GM19372 (cell line): Measurements from ENCODE around the gene NCDN.

Source experiments
- ATAC-seq: cut with Tn5 transposase; IDR thresholded peaks from one replicate; pipeline ENCODE4 v1.9.1; 2021; ENCODE audit warnings: mild to moderate bottlenecking, low read depth, moderate library complexity; ENCODE audit not compliant: unreplicated experiment

NCDN gene

DNA sequence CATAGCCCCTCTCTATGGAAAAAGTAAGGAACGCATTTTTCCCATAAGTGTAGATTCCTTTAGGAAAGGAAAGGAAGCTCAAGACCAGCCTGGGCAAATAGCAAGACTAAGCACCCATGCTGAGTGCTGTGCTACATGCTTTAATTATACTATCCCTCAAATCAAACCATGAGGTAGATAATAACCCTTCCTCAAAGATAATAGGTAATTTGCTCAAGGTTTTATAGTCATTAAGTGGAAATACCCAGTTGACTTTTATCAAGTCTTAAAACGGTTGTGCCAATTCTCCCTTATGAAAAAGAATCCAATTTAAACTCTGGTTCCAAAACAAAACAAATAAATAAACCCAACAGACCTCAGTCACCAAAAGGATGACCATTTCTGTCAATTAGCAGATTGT is 3.7 kb upstream of the NCDN start:
- ATAC-seq, result no peak

DNA sequence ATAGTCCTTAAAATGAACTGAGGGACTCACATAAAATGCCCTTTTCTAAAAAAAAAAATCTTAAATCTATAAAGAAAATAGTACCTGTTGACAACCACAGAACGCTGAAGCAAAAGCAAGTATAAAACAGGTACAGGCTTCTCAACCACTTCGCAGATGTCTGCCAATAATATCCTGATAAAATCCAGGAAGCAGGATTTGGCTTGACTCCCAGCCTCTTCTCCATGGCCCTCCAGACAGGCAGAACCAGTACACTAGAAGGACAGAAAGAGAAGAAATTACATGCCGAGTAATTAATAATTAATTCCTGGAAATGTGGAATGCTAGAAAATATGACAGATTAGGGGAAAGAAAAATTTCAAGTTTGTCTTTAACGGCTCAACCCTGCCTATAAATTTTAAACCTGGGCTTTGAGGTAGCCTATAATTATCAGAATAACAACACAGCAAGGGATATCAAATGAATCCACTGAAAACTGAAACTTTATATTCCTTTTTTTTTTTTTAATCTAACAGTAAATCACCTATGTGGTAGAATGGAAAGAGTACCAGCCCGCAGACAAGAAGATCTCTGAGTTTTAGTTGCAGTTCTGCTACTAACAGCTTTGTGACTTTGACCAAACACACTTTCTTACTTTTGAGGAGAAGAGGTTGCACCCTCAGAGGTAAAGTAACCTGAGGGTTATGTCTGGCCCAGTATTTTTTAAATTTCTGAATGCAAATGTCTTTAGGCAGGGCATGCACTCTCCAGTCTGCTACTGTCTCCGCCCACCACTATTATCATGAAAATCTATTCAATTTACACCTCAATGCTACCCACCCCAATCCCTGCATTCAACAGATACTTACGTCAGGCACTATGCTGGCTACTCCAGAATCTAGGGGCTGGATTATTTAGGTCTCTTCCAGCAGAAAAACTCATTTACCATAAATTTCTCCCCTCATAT is 3.1 kb upstream of the NCDN start:
- no peak for ATAC-seq

DNA sequence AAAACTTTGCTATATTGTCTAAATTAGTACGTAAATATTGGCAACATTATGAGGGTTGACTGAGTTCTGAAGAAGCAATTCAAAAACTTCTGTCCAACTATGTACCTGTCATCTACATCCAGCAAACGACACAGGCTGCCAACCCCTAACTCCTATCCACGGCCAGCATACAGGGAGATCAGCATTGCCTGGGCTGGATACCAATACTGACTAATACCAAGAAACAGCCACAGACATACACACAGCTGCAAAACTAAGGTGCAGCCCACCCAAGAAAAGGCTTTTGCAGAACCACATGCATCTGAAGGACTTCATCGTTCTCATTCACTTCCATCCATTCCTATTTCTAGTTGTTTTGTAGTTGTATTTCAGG is 2.4 kb upstream of the NCDN start:
- ATAC-seq, result no peak

DNA sequence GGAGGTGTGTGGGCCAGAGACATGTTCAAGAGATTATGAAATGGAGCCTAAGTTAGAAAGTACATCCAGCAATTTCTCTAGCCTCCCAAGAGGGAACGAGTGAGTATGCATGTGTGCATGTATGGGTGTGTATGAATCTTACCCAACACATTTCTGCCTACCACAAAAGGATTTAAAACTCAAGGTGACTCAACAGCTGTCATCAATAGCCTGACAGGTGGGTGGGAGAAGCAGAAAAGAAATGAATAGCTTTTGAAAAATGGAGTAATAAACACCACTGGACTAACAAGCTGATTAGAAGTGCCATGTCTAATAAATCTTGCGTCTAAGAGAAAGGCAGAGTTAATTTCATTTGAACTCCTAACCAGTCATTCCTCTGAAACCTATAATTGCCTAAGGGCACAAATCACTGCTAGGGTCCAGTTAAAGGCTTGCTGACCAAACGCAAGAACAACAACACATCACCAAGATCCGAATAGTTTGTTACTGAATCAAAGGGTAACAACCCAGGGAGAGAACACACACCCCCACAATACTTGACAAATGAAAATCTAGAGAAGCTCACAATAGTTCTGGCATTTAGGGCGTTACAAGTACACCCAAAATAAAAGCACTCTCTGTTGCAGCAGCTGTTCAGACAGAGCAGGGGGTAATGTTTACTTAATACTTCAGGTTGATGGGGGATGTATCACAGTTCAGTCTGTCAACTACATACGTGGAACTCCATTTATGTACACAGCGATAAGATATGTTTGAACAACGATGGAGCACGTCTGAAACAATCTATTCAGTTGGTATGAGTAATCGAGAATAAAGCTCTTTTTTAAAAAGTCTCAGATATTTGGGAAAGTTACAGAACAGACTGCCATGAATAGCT is 1.8 kb upstream of the NCDN start:
- no peak for ATAC-seq

DNA sequence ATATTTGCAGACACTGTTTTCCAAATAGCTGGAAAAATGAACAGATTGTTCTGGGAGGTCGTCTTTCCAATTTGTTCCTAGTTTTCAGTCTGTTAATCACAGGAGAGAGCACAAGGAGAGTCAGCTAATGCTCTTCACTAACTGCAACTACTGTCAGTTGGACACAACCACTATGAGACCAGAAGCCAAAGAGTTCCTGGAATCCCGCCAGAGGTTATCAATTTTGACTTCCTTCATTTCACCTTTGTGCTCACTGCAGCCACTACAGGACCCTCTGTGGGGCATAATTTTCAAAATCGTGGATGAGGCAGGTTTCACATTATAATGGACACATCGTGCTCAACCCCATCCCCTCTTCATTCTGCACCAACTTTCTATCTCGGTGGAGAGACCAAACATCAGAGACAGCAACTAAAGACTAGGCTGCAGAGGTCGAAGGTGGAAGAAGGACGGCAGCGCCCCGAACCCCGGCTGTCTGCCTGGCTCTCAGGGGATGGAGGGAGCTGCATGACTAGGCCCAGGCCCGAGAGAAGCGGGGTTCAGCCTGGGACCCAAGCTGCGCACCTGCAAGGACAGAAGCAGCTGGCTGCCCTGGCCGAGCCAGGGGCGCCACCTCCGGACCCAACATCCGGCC is 998 bp upstream of the NCDN start:
- no peak for ATAC-seq

DNA sequence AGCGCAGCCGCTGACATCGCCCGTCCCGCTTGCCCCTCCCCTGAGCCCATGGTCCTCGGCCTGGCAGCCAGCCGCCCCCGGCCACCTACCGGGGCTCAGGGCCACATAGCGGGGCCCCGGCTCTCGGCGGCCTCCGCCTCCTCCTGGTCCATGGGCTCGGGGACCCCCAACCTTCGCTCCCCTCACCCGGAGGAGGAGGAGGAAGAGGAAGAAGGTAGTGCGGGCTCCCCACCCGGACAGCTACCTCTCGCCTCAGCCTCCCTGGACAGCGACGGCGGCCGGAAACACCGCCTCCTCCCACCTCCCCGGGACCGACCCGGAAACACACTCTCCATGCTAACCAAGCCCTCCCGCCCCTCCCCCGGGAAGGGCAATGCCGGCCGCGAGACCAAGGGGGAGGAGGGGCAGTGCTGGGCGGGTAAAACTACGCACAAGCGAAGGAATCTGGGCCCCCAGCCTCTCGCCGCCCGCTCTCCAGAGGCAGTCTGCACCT is 435 bp upstream of the NCDN start, which contains the start of gene KIAA0319L:
Gene KIAA0319L, minus strand, starts transcription at position 286 of the 493 bp plus-strand sequence. CDS start 2,912 bp downstream, outside the sequence.
- peak; percentile 75 for ATAC-seq

DNA sequence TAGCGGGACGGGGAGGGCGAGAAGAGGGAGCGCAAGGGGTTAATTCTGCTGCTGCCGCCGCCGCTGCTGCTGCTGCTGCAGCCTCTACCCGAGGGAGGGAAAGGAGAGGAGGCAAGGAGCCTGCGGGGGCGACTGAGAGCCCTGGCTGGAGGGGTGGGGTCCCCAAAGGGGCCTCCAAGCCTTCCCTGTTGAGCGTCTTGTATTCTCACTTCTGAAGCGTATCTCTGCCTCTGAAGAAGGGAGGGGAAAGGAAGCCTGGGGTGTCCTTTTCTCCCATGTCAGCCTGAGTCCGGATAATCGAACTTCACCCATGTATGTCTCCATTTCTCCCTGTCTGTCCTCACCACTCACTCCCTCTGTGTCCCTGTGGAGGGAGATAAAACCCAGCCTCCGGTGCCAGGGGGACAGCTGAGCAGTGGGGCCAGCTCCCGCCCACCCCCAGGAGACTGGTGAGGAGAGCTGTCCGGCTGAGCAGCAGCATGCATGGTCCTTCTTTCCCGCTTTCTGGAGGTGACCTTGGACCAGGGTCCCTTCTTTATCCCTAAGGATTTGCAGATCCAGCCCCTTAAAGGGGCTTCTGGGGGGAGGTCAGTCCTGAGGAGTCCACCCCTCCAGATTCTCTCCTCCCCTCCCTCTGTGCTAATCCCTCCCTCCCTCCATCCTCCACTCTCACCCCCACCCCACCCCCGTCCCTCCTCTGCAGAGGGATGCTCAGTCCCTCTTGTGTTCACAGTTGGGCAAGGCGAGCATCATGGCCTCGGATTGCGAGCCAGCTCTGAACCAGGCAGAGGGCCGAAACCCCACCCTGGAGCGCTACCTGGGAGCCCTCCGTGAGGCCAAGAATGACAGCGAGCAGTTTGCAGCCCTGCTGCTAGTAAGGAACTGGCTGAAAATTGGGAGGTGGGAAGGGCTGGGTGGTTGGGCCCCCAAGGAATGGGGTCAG is 1.0 kb downstream of the NCDN start:
- no peak for ATAC-seq

DNA sequence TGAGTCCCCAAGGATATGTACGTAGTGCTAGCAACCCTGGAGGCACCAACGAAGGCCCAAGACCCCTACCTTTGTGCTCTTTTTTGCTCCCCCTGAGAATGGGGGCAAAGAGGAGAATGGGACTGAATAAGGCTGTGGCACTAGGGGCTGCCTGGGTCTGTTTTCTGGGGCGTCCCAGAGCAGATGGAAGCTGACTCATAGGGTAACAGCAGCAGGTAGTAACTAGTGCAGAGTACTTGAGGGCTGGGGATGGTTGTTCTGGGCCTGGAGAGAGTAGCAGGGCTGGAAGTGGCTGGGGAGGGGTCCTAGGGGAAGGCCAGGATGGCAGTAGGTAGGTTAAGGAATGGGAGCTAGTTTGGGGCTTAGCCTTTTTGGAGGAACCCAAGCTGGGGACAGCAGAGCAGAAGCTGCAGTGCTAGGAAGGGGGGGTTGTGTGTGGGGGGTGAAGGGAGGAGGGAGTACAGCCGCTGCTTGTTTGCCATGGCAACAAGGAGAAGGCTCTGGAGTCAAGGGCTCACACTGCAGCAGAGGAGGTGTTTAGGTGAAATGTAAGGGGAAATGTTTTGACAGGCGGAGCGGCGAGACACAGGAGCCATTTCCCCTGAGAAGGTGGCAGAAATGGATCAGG is 1.8 kb downstream of the NCDN start:
- ATAC-seq, result no peak

DNA sequence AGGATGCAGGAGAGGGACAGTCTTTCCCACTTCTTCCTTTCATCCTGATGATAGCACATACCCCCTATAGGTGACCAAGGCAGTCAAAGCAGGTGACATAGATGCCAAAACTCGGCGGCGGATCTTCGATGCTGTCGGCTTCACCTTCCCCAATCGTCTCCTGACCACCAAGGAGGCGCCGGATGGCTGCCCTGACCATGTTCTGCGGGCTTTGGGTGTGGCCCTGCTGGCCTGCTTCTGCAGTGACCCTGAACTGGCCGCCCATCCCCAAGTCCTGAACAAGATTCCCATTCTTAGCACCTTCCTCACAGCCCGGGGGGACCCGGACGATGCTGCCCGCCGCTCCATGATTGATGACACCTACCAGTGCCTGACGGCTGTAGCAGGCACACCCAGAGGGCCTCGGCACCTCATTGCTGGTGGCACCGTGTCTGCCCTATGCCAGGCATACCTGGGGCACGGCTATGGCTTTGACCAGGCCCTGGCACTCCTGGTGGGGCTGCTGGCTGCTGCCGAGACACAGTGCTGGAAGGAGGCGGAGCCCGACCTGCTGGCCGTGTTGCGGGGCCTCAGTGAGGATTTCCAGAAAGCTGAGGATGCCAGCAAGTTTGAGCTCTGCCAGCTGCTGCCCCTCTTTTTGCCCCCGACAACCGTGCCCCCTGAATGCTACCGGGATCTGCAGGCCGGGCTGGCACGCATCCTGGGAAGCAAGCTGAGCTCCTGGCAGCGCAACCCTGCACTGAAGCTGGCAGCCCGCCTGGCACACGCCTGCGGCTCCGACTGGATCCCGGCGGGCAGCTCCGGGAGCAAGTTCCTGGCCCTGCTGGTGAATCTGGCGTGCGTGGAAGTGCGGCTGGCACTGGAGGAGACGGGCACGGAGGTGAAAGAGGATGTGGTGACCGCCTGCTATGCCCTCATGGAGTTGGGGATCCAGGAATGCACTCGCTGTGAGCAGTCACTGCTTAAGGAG is 2.9 kb downstream of the NCDN start:
- ATAC-seq, result no peak

DNA sequence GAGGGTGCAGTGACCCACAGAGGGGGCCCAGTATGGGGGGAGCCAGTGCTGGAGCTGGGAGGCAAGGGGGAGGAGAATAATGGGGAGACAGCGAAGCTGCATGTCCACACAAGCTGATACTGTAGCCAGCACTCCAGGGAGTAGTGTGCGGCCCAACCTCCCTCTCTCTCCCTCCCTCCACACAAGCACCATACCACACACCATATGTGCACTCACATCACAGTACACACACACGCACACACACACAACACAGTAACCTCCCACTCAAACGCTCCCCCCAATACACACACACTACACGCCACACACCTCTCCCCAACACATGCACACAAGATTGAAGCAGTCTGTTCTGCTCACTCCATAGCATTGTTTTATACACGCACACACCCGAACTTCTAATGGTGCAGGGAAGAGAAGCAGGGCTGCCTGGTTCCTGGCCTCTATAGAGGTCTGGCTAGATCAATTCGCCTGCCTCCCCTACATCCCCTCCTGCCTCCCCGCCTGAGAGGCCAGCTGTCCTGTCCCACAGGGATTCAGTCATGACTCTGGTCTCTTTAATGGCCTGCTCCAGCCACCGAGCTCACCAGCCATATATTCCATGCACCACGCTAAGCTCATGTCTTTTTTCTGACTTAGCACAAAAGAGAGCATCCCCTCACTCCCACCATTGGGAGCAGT is 3.8 kb downstream of the NCDN start:
- ATAC-seq, result no peak

DNA sequence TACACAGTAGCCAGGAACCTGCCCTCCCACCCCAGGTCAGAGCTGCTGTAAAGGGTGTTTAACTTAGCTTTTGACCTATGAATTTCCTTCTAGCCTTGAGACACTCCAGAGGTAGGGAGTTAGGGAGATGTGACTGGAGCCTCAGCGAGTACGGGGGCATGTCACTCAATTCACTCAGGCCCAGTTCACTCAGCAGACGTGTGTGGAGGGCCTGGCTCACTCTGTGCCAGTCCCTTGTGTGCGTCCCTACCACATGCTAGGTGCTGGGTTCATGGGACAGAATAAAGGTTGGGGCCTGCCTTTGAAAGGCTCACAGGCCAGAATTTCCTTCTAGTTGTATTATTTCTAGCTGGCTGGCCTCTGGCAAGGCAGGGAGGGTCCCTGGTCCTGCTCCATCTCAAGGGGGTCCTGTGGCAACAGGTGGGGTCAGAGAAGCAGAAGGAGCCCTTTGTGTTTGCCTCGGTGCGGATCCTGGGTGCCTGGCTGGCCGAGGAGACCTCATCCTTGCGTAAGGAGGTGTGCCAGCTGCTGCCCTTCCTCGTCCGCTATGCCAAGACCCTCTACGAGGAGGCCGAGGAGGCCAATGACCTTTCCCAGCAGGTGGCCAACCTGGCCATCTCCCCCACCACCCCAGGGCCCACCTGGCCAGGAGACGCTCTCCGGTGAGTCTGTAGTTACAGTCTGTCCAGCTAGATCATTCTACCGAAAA is 4.5 kb downstream of the NCDN start:
- ATAC-seq, result no peak

DNA sequence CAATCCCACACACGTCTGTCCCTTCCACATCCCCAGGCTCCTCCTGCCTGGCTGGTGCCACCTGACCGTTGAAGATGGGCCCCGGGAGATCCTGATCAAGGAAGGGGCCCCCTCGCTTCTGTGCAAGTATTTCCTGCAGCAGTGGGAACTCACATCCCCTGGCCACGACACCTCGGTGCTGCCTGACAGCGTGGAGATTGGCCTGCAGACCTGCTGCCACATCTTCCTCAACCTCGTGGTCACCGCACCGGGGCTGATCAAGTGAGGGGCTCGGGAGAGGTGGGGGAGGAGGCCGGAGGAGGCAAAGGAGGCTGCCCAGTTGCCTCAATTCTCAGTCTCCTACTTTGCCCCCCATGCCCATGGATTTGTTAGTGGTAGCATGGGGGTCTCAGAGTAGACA is 5.6 kb downstream of the NCDN start:
- no peak for ATAC-seq

DNA sequence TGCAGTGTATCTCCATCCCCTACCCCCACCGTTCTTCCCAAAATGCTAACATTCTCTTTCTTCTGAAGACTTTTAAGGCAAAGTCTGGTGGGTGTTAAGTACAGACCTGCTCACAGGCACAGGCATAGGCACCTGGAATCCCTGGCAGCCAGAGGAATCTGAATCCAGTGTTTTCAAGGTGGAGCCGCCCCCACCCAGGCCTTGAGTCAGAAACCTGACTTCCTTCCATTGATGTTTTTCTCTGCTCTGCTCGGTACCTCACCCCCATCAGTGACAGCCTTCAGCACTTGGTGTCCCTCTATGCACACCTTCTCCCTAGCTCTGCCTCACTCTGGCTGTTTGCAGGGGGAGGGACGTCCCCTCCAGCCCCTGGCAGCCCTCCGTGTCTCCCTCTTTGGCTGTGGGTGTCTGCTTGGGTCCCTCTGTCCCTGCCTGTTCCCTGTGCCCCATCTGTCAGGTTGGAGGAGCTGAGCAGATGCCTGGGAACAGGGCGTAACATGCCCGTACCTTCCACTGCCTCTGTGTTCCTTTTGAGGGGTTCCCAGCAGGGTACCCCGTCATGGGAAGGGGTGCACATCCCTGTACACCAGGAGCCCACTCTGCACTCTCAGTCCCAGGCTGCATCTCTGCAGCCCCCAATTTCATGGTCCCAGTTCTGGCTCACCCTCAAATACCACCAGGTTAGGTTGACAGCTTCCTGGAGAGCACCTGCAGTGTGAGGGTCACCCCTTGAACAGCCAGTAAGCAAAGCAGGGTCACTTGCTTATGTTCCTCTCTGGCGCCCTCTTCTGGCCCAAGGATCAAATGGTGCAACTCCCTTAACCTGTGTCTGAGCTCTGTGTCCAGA is 6.7 kb downstream of the NCDN start:
- no peak for ATAC-seq

DNA sequence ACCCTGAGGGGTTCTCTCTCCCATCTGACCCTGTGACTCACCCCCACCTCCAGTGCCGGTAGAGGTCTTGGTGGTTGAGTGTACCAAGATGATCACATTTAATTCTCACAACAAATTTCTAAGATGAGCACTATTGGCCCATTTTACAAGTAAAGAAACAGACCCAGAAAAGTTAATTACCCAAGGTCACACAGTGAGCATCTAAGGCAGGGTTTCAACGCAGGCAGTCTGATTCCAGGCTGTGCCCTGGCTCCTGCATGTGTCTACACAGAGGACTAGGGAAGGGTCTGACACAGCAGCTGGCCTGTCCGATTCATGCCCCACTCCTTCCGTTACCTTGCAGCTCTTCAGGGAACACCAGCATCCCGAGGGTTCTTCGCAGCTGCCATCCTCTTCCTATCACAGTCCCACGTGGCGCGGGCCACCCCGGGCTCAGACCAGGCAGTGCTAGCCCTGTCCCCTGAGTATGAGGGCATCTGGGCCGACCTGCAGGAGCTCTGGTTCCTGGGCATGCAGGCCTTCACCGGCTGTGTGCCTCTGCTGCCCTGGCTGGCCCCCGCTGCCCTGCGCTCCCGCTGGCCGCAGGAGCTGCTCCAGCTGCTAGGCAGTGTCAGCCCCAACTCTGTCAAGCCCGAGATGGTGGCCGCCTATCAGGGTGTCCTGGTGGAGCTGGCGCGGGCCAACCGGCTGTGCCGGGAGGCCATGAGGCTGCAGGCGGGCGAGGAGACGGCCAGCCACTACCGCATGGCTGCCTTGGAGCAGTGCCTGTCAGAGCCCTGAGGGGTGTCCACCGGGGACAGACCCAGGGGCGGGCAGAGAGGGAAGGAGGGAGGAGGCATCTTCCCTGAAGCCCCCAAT is 7.5 kb downstream of the NCDN start:
- no peak for ATAC-seq

DNA sequence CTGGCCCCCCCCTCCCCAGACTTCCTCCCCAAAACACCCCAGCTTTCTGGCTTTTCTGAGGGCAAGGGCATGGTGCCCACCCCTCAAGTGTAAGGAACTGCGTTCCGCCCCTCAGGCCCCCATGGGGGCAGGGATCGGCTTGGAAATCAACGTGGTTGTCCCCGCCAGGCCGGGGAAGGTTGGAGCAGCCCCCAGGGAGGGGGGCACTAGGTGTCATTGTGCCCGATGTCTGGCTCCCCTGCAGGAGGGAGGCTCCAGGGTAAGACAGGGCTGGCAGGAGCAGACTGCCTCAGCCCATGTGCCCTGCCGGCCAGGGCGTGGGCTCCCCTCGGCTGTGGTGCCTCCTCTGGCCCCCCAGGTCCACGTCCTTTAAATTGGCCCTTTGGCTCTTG is 8.1 kb downstream of the NCDN start:
- ATAC-seq, result no peak
